Measurements from ENCODE around the gene PLPP7.

PLPP7 gene

DNA sequence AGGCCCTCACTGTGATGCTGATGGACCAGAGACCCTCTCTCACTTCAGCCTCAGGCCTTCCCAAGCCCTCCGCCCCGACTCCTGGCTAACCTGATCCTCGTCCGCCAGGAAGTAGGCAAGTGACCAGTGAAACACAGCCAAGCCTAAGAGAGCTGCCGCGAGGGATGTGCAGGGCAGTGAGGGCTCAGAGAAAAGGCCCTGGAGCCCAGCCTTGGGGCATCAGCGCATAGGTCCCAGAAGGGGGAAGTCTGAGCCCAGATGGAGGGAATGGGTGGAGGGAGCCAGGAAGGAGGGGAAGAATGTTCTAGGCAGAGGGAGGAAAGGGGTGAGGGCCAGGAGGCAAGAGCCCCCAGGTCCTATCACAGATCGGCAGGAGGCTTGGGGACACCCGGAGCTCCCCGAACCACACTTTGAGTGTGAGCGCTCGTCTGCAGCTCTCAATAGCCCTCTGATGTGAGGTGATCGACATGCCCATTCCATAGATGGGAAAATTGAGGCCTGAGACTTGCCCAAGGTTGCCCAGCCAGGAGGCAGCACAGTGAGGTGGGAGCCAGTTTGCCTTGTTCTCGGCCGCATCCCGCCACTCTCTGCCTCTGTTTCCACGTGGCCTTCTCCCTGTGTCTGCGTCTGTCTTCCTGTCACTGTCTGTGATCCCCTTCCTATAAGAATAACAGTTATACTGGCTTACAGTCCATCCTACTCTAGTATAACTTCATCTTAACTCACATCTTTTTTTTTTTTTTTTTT is 20.2 kb downstream of the PLPP7 start:
- Mint-ChIP-seq H3K36me3 (ENCODE audit: low read depth) (no peaks in the 10 kb centered on the region), H3K9me3 (no peaks in the 10 kb centered on the region), H3K27me3 (peaks cover 19% of the 10 kb centered on the region), H3K4me1 (ENCODE audit: low read depth) (peaks cover 10% of the 10 kb centered on the region), H3K27ac (no peak overlapping the region), H3K4me3 (no peak overlapping the region)
- intact Hi-C loops (cut with micrococcal nuclease), result no loop called here

DNA sequence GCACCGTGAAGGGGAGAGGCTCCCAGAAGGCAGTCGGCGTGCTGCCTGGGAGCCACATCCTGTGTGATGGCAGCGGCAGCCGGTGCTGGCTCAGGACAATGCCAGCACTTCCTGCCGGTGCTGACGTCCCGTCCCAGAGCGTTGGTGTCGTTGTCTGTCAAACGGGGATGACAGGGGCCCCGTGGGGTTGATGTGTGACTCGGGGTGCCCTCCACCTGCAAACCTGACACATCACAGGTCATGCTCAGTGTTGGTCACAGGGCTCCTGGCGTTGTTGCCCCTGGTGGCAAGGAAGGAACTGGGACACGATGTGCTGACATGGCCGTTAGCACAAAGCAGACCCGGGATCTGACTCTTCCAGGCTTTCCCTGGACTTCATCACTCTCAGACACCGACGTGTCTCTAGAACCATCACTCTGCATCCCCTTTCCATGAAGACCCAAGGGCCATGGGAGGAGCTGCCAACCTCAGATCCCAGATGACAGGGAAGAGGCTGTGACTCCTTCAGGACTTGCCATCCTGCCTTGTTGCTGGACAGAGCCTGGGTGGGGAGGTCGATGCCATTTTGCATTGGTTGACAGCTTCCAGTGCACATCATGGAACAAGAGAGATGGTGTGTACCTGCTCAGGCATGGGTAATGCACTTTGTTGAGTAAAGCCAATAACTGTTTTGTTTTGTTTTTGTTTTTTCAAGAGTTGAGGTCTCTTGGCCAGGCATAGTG is 21.5 kb downstream of the PLPP7 start:
- Mint-ChIP-seq H3K36me3 (ENCODE audit: low read depth) (no peaks in the 10 kb centered on the region), H3K9me3 (no peaks in the 10 kb centered on the region), H3K27me3 (peaks cover 19% of the 10 kb centered on the region), H3K27ac (no peak overlapping the region), H3K4me1 (ENCODE audit: low read depth) (peaks cover 10% of the 10 kb centered on the region), H3K4me3 (peak overlapping the region; percentile 41)
- intact Hi-C loops (cut with micrococcal nuclease), result no loop called here

DNA sequence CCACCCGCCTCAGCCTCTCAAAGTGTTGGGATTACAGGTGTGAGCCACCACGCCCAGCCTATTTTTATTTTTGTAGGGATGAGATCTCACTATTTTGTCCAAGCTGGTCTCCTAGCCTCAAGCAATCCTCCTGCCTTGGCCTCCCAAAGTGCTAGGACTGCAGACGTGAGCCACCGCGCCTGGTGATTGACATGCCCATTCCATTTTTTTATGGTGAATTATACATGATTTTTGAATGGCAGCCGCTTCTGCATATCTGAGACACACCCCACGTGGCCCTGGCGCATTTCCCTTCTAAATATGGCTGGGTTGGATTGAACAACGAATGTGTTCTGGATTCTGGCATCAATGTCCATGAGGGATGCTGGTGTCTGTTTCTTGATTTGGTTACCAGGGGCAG is 22.7 kb downstream of the PLPP7 start:
- Mint-ChIP-seq H3K27ac (no peak overlapping the region), H3K36me3 (ENCODE audit: low read depth) (no peaks in the 10 kb centered on the region), H3K9me3 (no peaks in the 10 kb centered on the region), H3K4me3 (no peak overlapping the region), H3K4me1 (ENCODE audit: low read depth) (peaks cover 10% of the 10 kb centered on the region), H3K27me3 (peaks cover 16% of the 10 kb centered on the region)
- intact Hi-C loops (cut with micrococcal nuclease), result no loop called here

DNA sequence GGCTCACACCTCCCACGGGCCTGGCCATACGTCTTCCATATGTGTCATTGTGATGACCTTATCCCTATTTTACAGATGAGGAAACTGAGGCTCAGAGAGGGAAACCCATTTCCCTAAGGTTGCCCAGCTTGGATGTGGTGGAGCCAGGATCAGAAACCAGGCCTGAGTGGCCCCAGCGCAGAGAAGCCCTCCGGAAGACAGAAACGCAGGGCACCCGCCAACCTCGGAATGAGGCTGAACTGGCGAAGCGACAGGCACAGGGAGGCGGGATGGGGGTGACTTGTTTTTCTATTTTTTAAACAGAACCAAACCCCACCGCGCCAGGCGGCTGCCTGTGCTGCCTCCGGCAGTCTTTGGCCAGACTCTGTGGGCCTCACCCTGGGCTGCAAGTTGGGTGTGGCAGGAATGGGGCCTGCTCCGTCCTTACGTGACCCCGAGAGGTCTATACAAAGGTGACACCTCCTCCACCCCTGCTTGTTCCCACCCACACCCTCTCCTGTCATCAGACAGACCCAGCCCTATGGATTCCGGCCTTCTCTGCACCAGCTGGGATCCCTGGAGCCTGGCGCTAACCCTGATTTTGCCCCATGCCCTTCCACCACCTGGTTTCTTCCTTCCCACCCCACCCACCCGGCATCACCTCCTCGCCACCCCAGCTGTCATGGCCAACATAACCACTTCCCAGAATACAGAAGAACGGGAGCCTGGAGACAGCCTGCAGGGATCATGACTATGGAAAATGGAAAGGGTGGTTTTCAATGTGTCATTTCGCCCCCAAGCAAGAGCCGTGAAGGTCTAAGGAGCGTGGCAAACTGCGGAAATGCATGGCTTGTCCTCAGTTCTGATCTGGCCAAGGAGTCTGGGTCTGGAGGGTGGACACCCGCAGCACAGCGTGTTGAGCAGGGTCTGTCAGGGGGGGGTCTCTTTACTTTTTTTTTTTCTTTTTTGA is 23.6 kb downstream of the PLPP7 start:
- Mint-ChIP-seq H3K27me3 (peaks cover 16% of the 10 kb centered on the region), H3K36me3 (ENCODE audit: low read depth) (no peaks in the 10 kb centered on the region), H3K4me1 (ENCODE audit: low read depth) (peaks cover 10% of the 10 kb centered on the region), H3K27ac (no peak overlapping the region), H3K4me3 (no peak overlapping the region), H3K9me3 (no peaks in the 10 kb centered on the region)
- intact Hi-C loops (cut with micrococcal nuclease), result no loop called here

DNA sequence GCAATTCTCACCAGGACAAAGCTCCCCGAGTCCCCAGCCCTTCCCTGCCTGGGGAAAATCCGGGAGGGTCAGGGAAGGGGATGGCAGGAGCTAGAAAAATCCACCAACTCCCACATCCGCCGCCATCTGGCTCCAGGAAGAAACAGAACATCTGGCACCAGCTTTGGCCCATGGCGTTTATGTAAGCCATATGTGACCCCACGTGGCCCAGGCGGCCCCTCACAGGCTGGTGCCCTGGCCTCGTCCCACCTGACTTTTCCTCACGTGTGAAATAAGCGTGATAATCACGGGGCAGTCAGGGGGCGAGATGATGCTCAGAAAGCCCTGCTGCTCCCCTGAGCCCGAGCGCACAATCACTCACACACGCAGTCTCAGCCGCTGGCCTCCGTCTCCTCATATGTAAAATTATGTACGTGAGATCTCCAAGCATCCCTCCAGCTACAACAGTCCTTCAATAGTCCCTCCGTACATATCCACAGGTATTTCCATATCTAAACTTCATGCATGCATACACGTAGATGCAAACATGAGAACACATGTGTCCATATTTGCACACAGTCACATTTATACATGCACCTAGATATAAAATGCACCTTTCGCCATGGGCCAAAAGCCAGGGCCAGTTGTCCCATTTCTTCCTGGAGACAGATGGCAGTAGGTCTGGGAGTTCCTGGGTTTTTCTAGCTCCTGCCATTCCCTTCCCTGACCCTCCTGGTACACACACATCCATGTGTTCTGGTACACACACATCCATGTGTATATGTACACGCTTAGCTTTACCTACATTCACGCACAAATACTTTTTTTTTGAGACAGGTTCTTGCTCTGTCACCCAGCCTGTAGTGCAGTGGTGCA is 28.9 kb downstream of the PLPP7 start:
- H3K27me3 Mint-ChIP-seq, result no peaks in the 10 kb centered on the region
- H3K36me3 Mint-ChIP-seq (ENCODE audit: low read depth), result no peaks in the 10 kb centered on the region
- H3K27ac Mint-ChIP-seq, result no peak overlapping the region
- no peaks in the 10 kb centered on the region for H3K9me3 Mint-ChIP-seq
- no peak overlapping the region for H3K4me3 Mint-ChIP-seq
- no peaks in the 10 kb centered on the region for H3K4me1 Mint-ChIP-seq (ENCODE audit: low read depth)
- intact Hi-C loops (cut with micrococcal nuclease), result no loop called here

DNA sequence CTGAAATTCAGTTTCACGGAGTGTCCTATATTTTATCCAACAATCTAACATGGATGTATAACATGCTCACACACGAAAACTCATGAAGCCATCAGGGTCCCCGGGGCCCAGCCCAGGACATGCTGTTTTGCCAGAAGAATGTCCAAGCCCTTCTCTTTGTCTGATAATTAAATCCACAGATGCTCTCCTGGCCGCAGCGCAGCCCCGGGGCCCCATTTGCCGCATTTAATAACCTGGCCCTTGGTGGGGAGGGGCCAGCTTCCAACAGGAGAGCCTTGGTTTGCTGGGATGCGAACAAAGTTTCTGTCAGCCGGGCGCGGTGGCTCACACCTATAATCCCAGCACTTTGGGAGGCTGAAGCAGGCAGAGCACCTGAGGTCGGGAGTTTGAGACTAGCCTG is 30.0 kb downstream of the PLPP7 start:
- no peak overlapping the region for H3K4me3 Mint-ChIP-seq
- no peak overlapping the region for H3K27ac Mint-ChIP-seq
- intact Hi-C loops (cut with micrococcal nuclease), result no loop called here
- no peaks in the 10 kb centered on the region for H3K4me1 Mint-ChIP-seq (ENCODE audit: low read depth)
- H3K27me3 Mint-ChIP-seq, result no peaks in the 10 kb centered on the region
- no peaks in the 10 kb centered on the region for H3K36me3 Mint-ChIP-seq (ENCODE audit: low read depth)
- H3K9me3 Mint-ChIP-seq, result no peaks in the 10 kb centered on the region

DNA sequence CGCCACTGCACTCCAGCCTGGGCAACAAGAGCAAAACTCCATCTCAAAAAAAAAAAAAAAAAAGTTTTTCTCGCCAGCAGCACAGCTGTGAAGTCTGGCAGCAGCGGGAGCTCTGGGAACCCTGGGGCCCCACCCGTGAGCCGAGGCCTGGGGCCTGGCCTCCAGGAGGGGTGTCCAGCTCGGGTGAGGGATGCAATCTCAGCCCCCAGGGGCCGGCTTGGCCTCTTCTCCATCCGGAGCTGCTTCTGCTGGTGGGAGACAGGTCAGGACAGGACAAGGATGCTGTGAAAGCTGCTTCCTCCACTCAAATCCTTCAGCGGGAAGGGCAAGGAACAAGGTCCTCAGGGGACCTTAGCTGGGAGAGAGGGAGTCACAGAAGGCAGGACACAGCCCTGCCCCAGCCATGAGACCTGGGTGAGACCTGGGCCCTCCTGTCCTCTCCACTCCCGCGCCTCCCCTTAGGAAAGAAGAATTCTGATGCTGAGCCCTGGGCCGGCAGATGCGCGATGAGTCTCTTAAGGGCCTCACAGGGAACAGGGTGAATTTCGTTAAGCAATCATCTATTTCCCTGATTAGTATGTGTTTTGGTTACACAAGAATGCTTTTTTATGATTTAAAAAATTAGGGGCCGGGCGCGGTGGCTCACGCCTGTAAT is 30.6 kb downstream of the PLPP7 start:
- Mint-ChIP-seq H3K4me1 (ENCODE audit: low read depth) (no peaks in the 10 kb centered on the region), H3K9me3 (no peaks in the 10 kb centered on the region), H3K4me3 (no peak overlapping the region), H3K27me3 (no peaks in the 10 kb centered on the region), H3K36me3 (ENCODE audit: low read depth) (no peaks in the 10 kb centered on the region), H3K27ac (no peak overlapping the region)
- intact Hi-C loops (cut with micrococcal nuclease), result no loop called here

DNA sequence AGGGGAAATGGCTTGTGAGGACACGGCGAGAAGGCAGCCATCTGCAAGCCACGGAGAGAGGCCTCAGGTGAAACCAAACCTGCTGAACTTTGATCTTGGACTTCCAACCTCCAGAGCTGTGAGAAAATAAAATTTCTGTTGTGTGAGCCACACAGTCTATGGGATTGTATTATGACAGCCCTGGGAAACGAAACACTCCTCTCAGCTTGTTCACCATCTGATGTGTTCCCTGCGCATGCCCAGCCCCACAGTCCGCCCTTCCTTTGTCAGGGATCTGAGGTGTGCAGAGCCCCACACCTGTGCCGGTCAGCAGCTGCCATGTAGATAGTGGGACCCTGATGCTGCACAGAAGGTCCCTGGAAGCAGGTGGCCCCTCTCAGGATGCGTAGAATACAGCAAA is 34.1 kb downstream of the PLPP7 start:
- Mint-ChIP-seq H3K4me1 (ENCODE audit: low read depth) (no peaks in the 10 kb centered on the region), H3K9me3 (no peaks in the 10 kb centered on the region), H3K36me3 (ENCODE audit: low read depth) (no peaks in the 10 kb centered on the region), H3K27me3 (peaks cover 1% of the 10 kb centered on the region), H3K27ac (no peak overlapping the region), H3K4me3 (no peak overlapping the region)
- intact Hi-C loops (cut with micrococcal nuclease), result no loop called here

DNA sequence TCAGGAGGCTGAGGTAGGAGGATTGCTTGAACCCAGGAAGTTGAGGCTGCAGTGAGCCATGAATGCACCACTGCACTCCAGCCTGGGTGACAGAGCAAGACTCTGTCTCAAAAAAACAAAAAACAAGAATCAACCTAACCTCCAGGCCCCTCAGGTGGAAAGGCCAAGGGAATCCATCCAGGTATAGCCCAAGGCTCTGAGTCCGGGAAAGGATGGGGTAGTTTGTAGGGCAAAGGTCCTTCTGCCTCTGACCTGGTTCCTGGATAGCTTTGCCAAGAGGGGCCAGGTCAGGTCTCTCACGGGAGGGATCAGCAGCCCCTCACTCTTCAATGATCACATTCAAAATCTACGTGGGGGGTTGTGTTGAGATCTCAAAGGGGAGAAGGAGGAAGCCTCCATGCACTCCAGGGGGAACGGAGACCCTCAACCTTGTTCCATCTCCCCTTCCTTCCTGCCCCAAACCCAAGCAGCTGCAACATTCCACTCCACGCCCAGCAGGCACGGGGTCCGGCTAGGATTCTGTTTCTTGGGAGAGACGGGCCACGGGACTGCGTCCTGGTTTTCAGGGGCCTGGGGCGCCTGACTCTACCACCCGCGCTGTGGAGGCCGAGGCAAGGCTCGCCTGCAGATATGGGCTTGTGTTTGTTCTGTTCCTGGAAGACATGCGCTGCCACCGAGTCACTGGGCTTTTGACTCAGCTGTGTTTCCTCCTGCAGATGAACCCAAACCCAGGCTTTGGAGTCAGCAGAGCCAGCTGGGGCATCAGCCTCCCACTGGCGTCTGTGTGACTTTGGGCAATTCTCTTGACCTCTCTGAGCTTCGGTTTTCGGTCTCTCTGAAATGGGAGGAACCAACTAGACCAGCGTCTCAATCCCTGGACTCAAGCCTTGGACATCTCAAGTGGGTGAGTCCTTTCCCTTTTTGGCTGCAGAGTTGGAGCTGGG is 35.5 kb downstream of the PLPP7 start:
- Mint-ChIP-seq H3K9me3 (no peaks in the 10 kb centered on the region), H3K27me3 (peaks cover 1% of the 10 kb centered on the region), H3K4me3 (no peak overlapping the region), H3K36me3 (ENCODE audit: low read depth) (no peaks in the 10 kb centered on the region), H3K27ac (no peak overlapping the region), H3K4me1 (ENCODE audit: low read depth) (no peaks in the 10 kb centered on the region)
- intact Hi-C loops (cut with micrococcal nuclease), result no loop called here

DNA sequence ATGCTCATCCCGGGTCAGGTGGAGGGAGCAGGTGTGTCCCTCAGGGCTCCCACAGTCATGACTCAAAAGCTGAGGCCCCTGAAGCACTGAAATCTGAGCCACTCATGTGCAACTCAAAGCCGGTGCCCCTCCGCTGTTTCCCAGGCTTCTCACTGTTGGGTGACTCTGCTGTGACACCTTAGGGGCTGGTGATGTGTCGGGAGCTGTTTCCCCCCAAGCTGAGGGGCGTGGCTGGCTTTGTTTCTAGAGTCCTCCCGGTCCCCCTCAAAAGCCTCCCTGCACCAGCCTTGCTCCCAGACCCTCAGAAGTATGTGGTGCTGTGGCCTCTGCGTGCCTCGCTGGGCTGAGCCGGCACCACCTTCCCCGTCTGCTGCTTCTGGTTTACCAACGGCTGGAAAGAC is 39.7 kb downstream of the PLPP7 start:
- peaks cover 1% of the 10 kb centered on the region for H3K27me3 Mint-ChIP-seq
- no peak overlapping the region for H3K27ac Mint-ChIP-seq
- no peaks in the 10 kb centered on the region for H3K36me3 Mint-ChIP-seq (ENCODE audit: low read depth)

DNA sequence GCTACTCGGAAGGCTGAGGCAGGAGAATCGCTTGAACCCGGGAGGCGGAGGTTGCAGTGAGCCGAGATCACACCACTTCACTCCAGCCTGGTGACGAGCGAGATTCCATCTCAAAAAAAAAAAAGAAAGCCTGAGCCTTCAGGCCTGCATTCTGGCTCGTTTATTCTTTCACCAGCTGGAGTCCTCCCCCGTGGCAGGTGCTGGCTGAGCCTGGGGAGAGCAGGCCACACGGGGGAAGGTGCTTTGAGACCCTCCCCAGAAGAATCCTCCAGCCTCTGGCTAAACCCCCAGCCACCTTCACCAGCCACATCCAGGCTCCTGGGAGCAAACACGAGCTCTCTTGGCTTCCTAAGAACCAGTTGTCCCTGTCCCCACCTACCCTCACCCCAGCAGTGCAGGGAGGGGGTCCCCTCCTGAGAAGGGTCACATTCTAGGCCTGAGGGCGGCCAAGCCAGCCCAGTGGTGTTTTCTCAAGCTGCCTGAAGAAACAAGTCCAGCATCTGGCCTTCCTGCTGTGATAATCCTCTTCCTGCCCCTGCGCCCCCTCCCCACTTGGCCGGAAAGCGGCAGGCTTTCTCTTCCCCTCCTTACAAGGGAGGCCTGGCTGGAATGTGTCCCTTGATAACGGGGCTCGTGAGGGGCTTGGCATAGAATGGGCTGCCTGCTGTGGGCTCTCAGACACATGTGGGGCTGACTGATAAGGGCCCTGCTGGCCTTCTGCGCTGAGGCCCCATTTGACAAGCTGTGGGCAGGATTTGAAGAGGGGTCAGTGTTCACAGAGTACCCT is 41.5 kb downstream of the PLPP7 start:
- intact Hi-C loops (cut with micrococcal nuclease), result loop anchor here (5.0 kb wide), 1 partner anchor 84 kb away; no protein-coding TSS in a partner anchor
- Mint-ChIP-seq H3K4me1 (ENCODE audit: low read depth) (no peaks in the 10 kb centered on the region), H3K4me3 (no peak overlapping the region), H3K27me3 (peaks cover 3% of the 10 kb centered on the region), H3K9me3 (no peaks in the 10 kb centered on the region), H3K27ac (no peak overlapping the region), H3K36me3 (ENCODE audit: low read depth) (no peaks in the 10 kb centered on the region)

More for the DNA sequence above, 39.7 kb downstream of the PLPP7 start:
- Mint-ChIP-seq H3K4me3 (no peak overlapping the region), H3K4me1 (ENCODE audit: low read depth) (no peaks in the 10 kb centered on the region), H3K9me3 (no peaks in the 10 kb centered on the region)
- intact Hi-C loops (cut with micrococcal nuclease), result no loop called here

Data from dendritic cell treated with granulocyte-macrophage colony-stimulating factor and Interleukin-4, amounts not matched to agents 40 ng/mL and 50 ng/mL, for 4 days (primary cell).